Endometrium (tissue), 2 donors: ENCODE data around the gene CABLES2.

Source experiments
- FAIRE-seq: peaks from 2 replicates; lab custom pipeline; 2012; peaks lifted over from hg19 to GRCh38; lab: Jason Lieb, UNC
- donor health status: control.
- donor health status: control.

The CABLES2 gene

GRCh38 chr20:62418709-62419487, 11.8 kb upstream of the CABLES2 start:
- FAIRE-seq, result no peak

DNA sequence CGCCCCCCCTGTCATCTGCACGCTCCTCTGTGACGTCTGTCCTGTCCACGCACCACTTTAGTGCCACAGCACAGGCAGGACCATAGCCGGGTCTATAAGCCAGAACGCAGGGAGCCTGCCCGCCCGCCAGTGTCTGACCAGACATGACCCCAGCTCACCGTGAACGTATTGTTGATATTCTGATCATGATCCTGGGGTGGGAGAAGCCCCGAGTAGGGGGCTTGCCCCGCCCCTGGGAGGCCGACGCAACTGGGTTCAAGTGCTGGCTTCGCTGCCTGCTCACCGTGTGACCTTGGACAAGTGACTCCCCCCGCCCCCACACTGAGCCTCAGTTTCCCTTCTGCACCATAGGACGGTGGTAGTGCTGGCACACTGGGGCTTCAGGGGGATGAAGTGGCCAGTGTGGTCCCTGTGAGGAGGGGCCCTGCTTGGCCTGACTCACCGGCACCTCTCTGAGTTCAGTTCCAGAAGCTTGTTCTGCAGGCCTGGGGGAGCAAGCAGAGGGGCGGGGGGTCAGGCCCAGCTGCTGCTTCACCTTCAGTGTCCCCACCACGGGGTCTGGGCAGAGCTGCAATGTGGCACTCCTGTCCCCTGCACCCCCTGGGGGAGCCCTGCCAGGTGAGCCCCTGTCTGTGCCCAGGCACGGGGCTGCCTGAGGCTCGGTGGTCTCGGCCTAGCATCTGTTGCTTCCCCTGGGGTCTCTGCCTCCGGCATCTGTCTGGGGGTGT, 11.1 kb upstream of the CABLES2 start:
- no peak for FAIRE-seq

GRCh38 chr20:62416651-62417637, 9.9 kb upstream of the CABLES2 start:
- FAIRE-seq, result no peak

- FAIRE-seq, result no peak
Measured at GRCh38 chr20:62415354-62416111, 8.4 kb upstream of the CABLES2 start.

- FAIRE-seq, result no peak
Measured at GRCh38 chr20:62413896-62414481, 6.9 kb upstream of the CABLES2 start.

DNA sequence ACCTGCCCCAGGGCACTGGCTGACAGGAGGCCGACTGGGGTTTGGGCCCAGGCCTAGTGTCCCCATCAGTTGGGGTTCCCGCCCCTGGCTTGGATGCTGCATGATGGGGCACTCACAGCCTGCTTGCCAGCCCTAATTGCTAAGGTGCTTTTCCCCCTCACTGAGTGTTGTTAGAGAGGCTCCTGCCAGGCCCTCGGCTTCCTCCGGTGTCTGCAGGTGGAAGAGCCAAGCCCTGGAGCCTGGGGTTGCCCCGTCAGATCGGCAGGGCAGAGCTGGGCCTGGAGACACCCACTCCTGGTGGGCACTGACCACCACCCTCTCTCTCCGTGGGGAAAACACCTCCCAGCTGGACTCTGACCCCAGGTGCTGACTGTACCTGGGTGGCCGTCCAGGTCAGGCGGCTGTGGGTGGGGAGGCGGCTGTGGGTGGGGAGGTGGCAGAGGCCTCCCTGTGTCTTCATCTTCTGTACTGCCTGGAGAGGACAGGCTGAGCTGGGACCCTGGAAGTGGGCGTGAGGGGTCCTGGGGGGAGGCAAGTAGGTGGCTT, 6.0 kb upstream of the CABLES2 start:
- FAIRE-seq, result no peak

DNA sequence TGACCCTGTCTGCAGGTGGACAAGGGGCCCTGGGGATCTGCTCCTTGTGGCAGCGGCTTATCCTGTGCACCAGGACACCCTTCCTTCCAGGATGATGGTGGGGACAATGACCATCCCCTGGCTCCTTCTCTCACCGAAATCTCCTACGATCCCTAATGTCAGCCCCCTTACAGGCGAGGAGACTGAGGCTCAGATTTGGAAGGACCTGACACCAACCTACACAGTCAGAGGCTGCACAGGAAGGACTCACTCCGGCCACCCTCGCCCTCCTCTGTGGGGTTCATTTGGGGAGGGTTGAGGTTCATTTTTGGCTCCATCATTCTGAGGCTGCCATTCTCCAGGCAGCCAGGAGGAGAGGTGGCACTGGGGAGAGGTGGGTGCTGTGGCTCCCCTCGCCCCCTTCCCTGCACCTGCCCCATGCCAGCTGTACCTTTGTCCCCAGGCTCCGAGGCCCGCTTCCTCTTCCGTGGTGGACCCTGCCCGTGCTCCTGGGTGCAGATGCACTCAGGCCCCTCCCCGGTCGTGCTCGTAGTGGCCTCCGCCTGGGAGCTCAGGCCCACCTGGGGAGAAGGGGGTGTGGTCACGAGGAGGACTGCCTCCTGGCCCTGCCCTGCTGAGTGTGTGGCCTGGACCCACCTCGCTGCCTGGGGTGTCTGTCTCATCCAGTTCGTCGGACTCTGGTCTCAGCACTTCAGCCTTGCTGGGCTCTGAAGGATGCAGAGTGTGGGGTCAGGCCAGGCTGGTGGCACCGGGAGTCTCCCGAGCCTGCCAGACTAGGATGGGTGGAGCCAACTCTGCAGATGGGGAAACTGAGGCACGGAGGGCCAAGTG, 5.3 kb upstream of the CABLES2 start:
- FAIRE-seq, result no peak

- FAIRE-seq, result no peak
Measured at GRCh38 chr20:62411479-62412193, 4.6 kb upstream of the CABLES2 start.

DNA sequence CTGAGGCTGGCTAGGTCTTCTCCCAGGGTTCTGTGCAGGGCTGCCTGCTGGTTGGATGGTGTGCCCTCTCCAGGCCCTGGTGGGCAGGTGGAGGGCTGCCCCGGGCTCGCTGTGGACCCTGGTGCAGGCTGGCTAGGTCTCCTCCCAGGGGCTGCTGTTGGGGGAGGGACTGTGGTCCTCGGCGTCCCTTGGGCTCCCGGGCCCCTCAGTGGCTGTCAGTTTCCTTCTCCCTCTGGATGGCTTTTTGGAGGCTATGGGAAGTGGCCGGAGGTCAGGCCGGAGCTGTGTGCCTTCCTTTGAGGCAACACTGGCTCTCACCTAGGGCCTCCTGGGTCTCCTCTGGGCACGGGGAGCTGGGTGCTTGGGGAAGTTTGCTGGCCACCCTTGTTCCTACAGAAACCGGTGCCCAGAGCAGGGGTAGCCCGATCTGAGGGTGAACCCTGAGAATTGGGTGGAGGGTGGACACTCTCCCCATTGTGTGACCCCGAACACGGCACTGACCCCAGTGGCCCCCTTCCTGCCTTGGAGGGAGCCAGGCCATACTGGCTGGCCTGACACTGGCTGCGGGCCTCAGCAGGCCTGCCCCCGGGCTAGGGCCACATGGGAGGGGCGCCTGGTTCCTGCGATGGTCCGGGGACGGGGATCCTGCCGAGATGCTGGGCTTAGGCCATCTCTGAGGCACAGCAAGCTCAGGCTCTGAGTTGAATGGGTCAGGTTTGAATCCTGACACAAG, 3.8 kb upstream of the CABLES2 start:
- FAIRE-seq, result no peak

GRCh38 chr20:62409931-62410745, 3.1 kb upstream of the CABLES2 start:
- no peak for FAIRE-seq

GRCh38 chr20:62409086-62409853, 2.2 kb upstream of the CABLES2 start:
- FAIRE-seq, result no peak

DNA sequence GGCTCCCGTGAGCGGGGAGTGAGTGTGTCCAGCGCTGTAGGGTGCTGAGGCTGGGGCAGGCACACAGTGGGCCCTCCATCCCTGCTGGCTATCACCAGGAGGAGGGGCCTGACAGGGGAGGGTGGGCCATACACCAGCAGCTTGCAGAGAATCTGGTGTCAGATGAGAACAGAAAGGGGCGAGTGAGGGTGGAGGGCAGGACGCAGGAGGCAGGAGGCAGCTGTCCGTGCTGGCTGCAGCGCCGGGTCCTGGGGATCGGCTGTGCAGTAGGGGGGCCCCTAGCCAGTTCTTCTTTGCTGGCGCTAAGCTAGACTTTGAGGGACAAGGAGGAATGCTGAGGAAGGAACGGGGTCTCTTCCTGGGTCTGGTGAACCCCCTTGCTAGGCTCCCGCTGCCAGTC, 1.6 kb upstream of the CABLES2 start:
- no peak for FAIRE-seq

GRCh38 chr20:62408055-62408454, 970 bp upstream of the CABLES2 start:
- no peak for FAIRE-seq

DNA sequence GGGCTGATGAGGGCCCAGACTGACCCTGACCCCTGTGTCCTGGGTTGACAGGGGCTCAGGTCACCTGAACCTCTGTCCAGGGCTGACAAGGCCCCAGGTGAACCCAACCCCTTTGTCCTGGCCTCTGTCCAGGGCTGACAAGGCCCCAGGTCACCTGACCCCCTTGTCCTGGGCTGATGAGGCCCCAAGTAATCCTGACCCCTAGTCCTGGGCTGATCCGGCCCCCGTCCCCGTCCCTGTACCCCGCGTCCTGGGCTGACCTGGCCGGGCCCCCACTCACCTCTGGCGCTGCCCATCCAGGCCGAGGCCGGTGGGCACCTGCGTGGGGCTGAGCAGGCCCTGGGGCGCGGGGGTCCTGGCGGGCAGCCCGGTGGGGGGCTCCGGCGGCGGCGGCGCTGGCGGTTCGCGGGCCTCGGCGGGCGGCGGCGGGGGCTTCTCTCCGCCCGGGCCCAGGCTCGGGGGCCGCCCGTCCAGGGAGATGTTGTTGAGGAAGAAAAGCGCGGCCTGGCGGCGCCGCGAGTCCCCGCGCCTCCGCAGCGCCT, 379 bp downstream of the CABLES2 start:
- FAIRE-seq, result no peak

- no peak for FAIRE-seq
Measured at GRCh38 chr20:62405981-62406513, 1.0 kb downstream of the CABLES2 start.
